Astrocyte (in vitro differentiated cells and primary cell): ENCODE measurements around the gene TAPBPL. TPM values are rescaled to one million over a fixed set of nuclear protein-coding genes. Genes with fewer than 3 reads are reported as not detected.

Experiments used
- DNase-seq: peaks from one replicate; pipeline ENCODE4 v3.0.0-alpha.2; 2010; ENCODE audit warnings: low read depth
- FAIRE-seq: peaks from 2 replicates; lab custom pipeline; 2011; peaks lifted over from hg19 to GRCh38; lab: Jason Lieb, UNC
- H2AFZ ChIP-seq: 2 replicates; pipeline ENCODE4 v1.6.0; 2012; ENCODE audit warnings: low read depth, low read length, inconsistent platforms
- H3K27ac ChIP-seq: 2 replicates; pipeline ENCODE4 v1.5.1; 2011; ENCODE audit warnings: low read depth, low read length, inconsistent platforms
- H3K27me3 ChIP-seq: 2 replicates; pipeline ENCODE4 v1.6.0; 2011; ENCODE audit warnings: low read length, inconsistent platforms; ENCODE audit not compliant: insufficient read depth
- H3K36me3 ChIP-seq: 2 replicates; pipeline ENCODE4 v1.5.1; 2011; ENCODE audit warnings: low read length, inconsistent platforms; ENCODE audit not compliant: insufficient read depth
- H3K4me1 ChIP-seq: 2 replicates; pipeline ENCODE4 v1.5.1; 2011; ENCODE audit warnings: low read length, inconsistent platforms; ENCODE audit not compliant: insufficient read depth
- H3K4me2 ChIP-seq: 2 replicates; pipeline ENCODE4 v1.6.0; 2012; ENCODE audit warnings: low read length, inconsistent platforms
- H3K4me3 ChIP-seq: 2 replicates; pipeline ENCODE4 v1.5.1; 2011; ENCODE audit warnings: low read depth, mild to moderate bottlenecking, low read length, inconsistent platforms; ENCODE audit not compliant: insufficient read depth
- H3K79me2 ChIP-seq: 2 replicates; pipeline ENCODE4 v1.6.0; 2012; ENCODE audit warnings: mild to moderate bottlenecking, low read length, inconsistent platforms; ENCODE audit not compliant: insufficient read depth
- H3K9ac ChIP-seq: 2 replicates; pipeline ENCODE4 v1.6.0; 2012; ENCODE audit warnings: mild to moderate bottlenecking, low read length, inconsistent platforms
- H3K9me3 ChIP-seq: 2 replicates; pipeline ENCODE4 v1.5.1; 2012; ENCODE audit warnings: low read depth, mild to moderate bottlenecking, low read length, inconsistent platforms; ENCODE audit not compliant: insufficient read depth
- H4K20me1 ChIP-seq: 2 replicates; pipeline ENCODE4 v1.6.0; 2012; ENCODE audit warnings: low read length, inconsistent platforms; ENCODE audit not compliant: insufficient read depth
- H3K27ac Mint-ChIP-seq: one replicate; pipeline ENCODE4 v1.8.0; 2021; ENCODE audit warnings: mild to moderate bottlenecking, mixed read lengths; ENCODE audit not compliant: unreplicated experiment
- H3K27me3 Mint-ChIP-seq: one replicate; pipeline ENCODE4 v1.8.0; 2021; ENCODE audit warnings: low read depth, mixed read lengths; ENCODE audit not compliant: unreplicated experiment
- H3K36me3 Mint-ChIP-seq: one replicate; pipeline ENCODE4 v1.8.0; 2021; ENCODE audit warnings: low read depth, mixed read lengths; ENCODE audit not compliant: unreplicated experiment
- H3K4me1 Mint-ChIP-seq: one replicate; pipeline ENCODE4 v1.8.0; 2021; ENCODE audit warnings: low read depth, mixed read lengths; ENCODE audit not compliant: unreplicated experiment
- H3K4me3 Mint-ChIP-seq: one replicate; pipeline ENCODE4 v1.8.0; 2021; ENCODE audit warnings: mild to moderate bottlenecking, moderate library complexity, mixed read lengths; ENCODE audit not compliant: unreplicated experiment
- H3K9me3 Mint-ChIP-seq: one replicate; pipeline ENCODE4 v1.8.0; 2021; ENCODE audit warnings: mild to moderate bottlenecking, mixed read lengths; ENCODE audit not compliant: unreplicated experiment
- CTCF ChIP-seq: IDR thresholded peaks from 2 replicates; pipeline ENCODE4 v1.5.1; 2011; ENCODE audit warnings: low read depth, mild to moderate bottlenecking, inconsistent platforms, low read length, moderate library complexity; ENCODE audit not compliant: insufficient read depth
- EZH2 ChIP-seq: IDR thresholded peaks from 2 replicates; pipeline ENCODE4 v1.6.1; 2012; ENCODE audit warnings: mild to moderate bottlenecking, low read length, inconsistent platforms; ENCODE audit not compliant: insufficient read depth
- total RNA-seq: library from RNA; stranded (reverse); gene quantifications from 2 replicates; pipeline ENCODE4 v1.2.1, GENCODE V29; 2021

Gene TAPBPL
- total RNA-seq, 1 donor from 2014 or later = 1.6 TPM

GRCh38 chr12:6442836-6443235 is 9.0 kb upstream of the TAPBPL start:
- peaks cover 30% of the 10 kb centered on the region for H3K27me3 Mint-ChIP-seq
- no peak overlapping the region for H3K27ac Mint-ChIP-seq
- H3K4me1 ChIP-seq = no peaks in the 10 kb centered on the region
- H3K9me3 ChIP-seq = no peaks in the 10 kb centered on the region
- H3K4me1 Mint-ChIP-seq = no peaks in the 10 kb centered on the region
- no peak overlapping the region for H3K9ac ChIP-seq
- H3K9me3 Mint-ChIP-seq = peaks cover 1% of the 10 kb centered on the region
- H2AFZ ChIP-seq = no peak overlapping the region
- no peak for TF ChIP-seq CTCF
- TF ChIP-seq EZH2 = no peak
- no peak overlapping the region for H3K4me3 Mint-ChIP-seq
- H3K27me3 ChIP-seq = no peaks in the 10 kb centered on the region
- no peak overlapping the region for H3K4me3 ChIP-seq
- no peak for FAIRE-seq
- no peaks in the 10 kb centered on the region for H3K79me2 ChIP-seq
- no peaks in the 10 kb centered on the region for H3K36me3 ChIP-seq
- no peak overlapping the region for H3K4me2 ChIP-seq
- H3K27ac ChIP-seq = no peak overlapping the region
- no peaks in the 10 kb centered on the region for H4K20me1 ChIP-seq
- H3K36me3 Mint-ChIP-seq = no peaks in the 10 kb centered on the region
- no peak for DNase-seq

- no peak overlapping the region for H3K9ac ChIP-seq
- no peaks in the 10 kb centered on the region for H3K4me1 ChIP-seq
- H4K20me1 ChIP-seq = no peaks in the 10 kb centered on the region
- H3K4me1 Mint-ChIP-seq = no peaks in the 10 kb centered on the region
- no peak for DNase-seq
- H3K27ac ChIP-seq = no peak overlapping the region
- no peak for FAIRE-seq
- H3K27me3 Mint-ChIP-seq = peaks cover 34% of the 10 kb centered on the region
- H3K36me3 ChIP-seq = no peaks in the 10 kb centered on the region
- H3K27me3 ChIP-seq = no peaks in the 10 kb centered on the region
- H3K4me2 ChIP-seq = no peak overlapping the region
- H3K9me3 ChIP-seq = no peaks in the 10 kb centered on the region
- H3K27ac Mint-ChIP-seq = no peak overlapping the region
- no peak overlapping the region for H2AFZ ChIP-seq
- no peak overlapping the region for H3K4me3 Mint-ChIP-seq
- H3K79me2 ChIP-seq = no peaks in the 10 kb centered on the region
- no peak overlapping the region for H3K4me3 ChIP-seq
- TF ChIP-seq CTCF = no peak
- no peak for TF ChIP-seq EZH2
- peaks cover 1% of the 10 kb centered on the region for H3K36me3 Mint-ChIP-seq
- H3K9me3 Mint-ChIP-seq = peaks cover 1% of the 10 kb centered on the region
These were observed 8.4 kb upstream of the TAPBPL start for GRCh38 chr12:6443361-6443983.

- H3K79me2 ChIP-seq = no peaks in the 10 kb centered on the region
- no peaks in the 10 kb centered on the region for H3K27me3 ChIP-seq
- no peaks in the 10 kb centered on the region for H3K4me1 ChIP-seq
- no peaks in the 10 kb centered on the region for H3K4me1 Mint-ChIP-seq
- H3K4me3 Mint-ChIP-seq = no peak overlapping the region
- no peaks in the 10 kb centered on the region for H4K20me1 ChIP-seq
- no peak overlapping the region for H2AFZ ChIP-seq
- no peak overlapping the region for H3K27ac Mint-ChIP-seq
- no peak overlapping the region for H3K4me2 ChIP-seq
- no peaks in the 10 kb centered on the region for H3K9me3 ChIP-seq
- no peak for TF ChIP-seq EZH2
- no peak for TF ChIP-seq CTCF
- H3K27me3 Mint-ChIP-seq = peaks cover 34% of the 10 kb centered on the region
- no peak overlapping the region for H3K27ac ChIP-seq
- DNase-seq = no peak
- H3K36me3 ChIP-seq = no peaks in the 10 kb centered on the region
- no peak overlapping the region for H3K4me3 ChIP-seq
- H3K9me3 Mint-ChIP-seq = peaks cover 1% of the 10 kb centered on the region
- FAIRE-seq = no peak
- peaks cover 1% of the 10 kb centered on the region for H3K36me3 Mint-ChIP-seq
- no peak overlapping the region for H3K9ac ChIP-seq
These were observed 7.8 kb upstream of the TAPBPL start for GRCh38 chr12:6444031-6444430.
